Measurements from ENCODE around the gene RPLP2.

Gene RPLP2

GRCh38 chr11:792535-792821 lies 17.3 kb upstream of the RPLP2 start:
- DNase-seq, result no peak

GRCh38 chr11:792873-793272 lies 16.9 kb upstream of the RPLP2 start:
- DNase-seq, result no peak

- no peak for DNase-seq
Observed at GRCh38 chr11:793556-793955, 16.2 kb upstream of the RPLP2 start.

- DNase-seq, result no peak
Observed at GRCh38 chr11:794013-794765, 15.6 kb upstream of the RPLP2 start.

GRCh38 chr11:794766-795633 lies 14.8 kb upstream of the RPLP2 start:
- no peak for DNase-seq

GRCh38 chr11:795634-796564 lies 13.9 kb upstream of the RPLP2 start:
- DNase-seq, result peak; percentile 68 to 72

GRCh38 chr11:796565-797295 lies 13.0 kb upstream of the RPLP2 start:
- DNase-seq, result no peak

- peak; percentile 48 to 74 for DNase-seq
Observed at GRCh38 chr11:797296-798092, 12.3 kb upstream of the RPLP2 start.

GRCh38 chr11:798093-798713 lies 11.6 kb upstream of the RPLP2 start, which contains the start of gene SLC25A22:
SLC25A22 (minus strand) TSS chr11:798281; CDS start chr11:795006, 3,275 bp downstream.
- DNase-seq, result peak in 1 of 2 experiments; percentile 62

GRCh38 chr11:799641-800316 lies 10.0 kb upstream of the RPLP2 start:
- DNase-seq, result no peak

GRCh38 chr11:800473-800872 lies 9.3 kb upstream of the RPLP2 start:
- DNase-seq, result no peak

- no peak for DNase-seq
Observed at GRCh38 chr11:801097-801780, 8.5 kb upstream of the RPLP2 start.

- DNase-seq, result no peak
Observed at GRCh38 chr11:802018-802617, 7.6 kb upstream of the RPLP2 start.

- no peak for DNase-seq
Observed at GRCh38 chr11:802693-803466, 6.9 kb upstream of the RPLP2 start.

GRCh38 chr11:803467-803742 lies 6.4 kb upstream of the RPLP2 start:
- DNase-seq, result no peak

GRCh38 chr11:803770-804598 lies 5.8 kb upstream of the RPLP2 start:
- DNase-seq, result no peak

GRCh38 chr11:804599-804964 lies 5.2 kb upstream of the RPLP2 start:
- no peak for DNase-seq

Data from SW 1271 (cell line).